Neural progenitor cell (in vitro differentiated cells): ENCODE measurements around the gene DOCK4.

Experiments
- CTCF ChIP-seq: fragments of 200-600 bp; sonication (generic); IDR thresholded peaks from 2 replicates; pipeline ENCODE4 v1.5.1; 2017; ENCODE audit warnings: antibody characterized with exemption, mild to moderate bottlenecking
- EZH2 ChIP-seq: fragments of 200-600 bp; sonication (generic); IDR thresholded peaks from 2 replicates; pipeline ENCODE4 v1.6.1; 2017; ENCODE audit warnings: antibody characterized with exemption, mild to moderate bottlenecking, moderate library complexity
- EZH2phosphoT487 ChIP-seq: fragments of 200-600 bp; sonication (generic); IDR thresholded peaks from 2 replicates; pipeline ENCODE4 v1.6.1; 2017; ENCODE audit warnings: antibody characterized with exemption

- TF ChIP-seq CTCF: no peak
- TF ChIP-seq EZH2phosphoT487: no peak
- no peak for TF ChIP-seq EZH2
Measured at GRCh38 chr7:112082306-112082705, 123.9 kb downstream of the DOCK4 start.
